Parathyroid adenoma (tissue), 2 donors: ENCODE results near the gene TIMM10.

Experiments
- H2AFZ ChIP-seq: fragments of 300-600 bp; sonication (generic); one replicate; pipeline ENCODE4 v1.7.0; 2017; ENCODE audit warnings: antibody characterized with exemption, mild to moderate bottlenecking
- H3K27ac ChIP-seq: fragments of 300-600 bp; sonication (generic); one replicate; pipeline ENCODE4 v1.7.0; 2017
- H3K27me3 ChIP-seq: fragments of 300-600 bp; sonication (generic); one replicate; pipeline ENCODE4 v1.7.0; 2017; ENCODE audit warnings: low read length; ENCODE audit not compliant: control insufficient read depth, insufficient read depth
- H3K36me3 ChIP-seq: fragments of 300-600 bp; sonication (generic); one replicate; pipeline ENCODE4 v1.7.0; 2017; ENCODE audit warnings: low read length; ENCODE audit not compliant: control insufficient read depth, insufficient read depth
- H3K4me1 ChIP-seq: fragments of 300-600 bp; sonication (generic); one replicate; pipeline ENCODE4 v1.7.0; 2017; ENCODE audit warnings: control low read depth
- H3K4me2 ChIP-seq: fragments of 300-600 bp; sonication (generic); one replicate; pipeline ENCODE4 v1.7.0; 2017; ENCODE audit warnings: low read length
- H3K4me3 ChIP-seq: fragments of 300-600 bp; sonication (generic); one replicate; pipeline ENCODE4 v1.7.0; 2017; ENCODE audit warnings: low read depth, low read length
- H3K79me2 ChIP-seq: fragments of 300-600 bp; sonication (generic); one replicate; pipeline ENCODE4 v1.7.0; 2017; ENCODE audit warnings: control low read depth
- H3K9ac ChIP-seq: fragments of 300-600 bp; sonication (generic); one replicate; pipeline ENCODE4 v1.7.0; 2017; ENCODE audit warnings: mild to moderate bottlenecking
- H3K9me3 ChIP-seq: fragments of 300-600 bp; sonication (generic); one replicate; pipeline ENCODE4 v1.7.0; 2017; ENCODE audit warnings: low read length; ENCODE audit not compliant: control insufficient read depth
- CTCF ChIP-seq: fragments of 300-600 bp; sonication (generic); IDR thresholded peaks from one replicate; pipeline ENCODE4 v1.7.0; 2017; ENCODE audit warnings: antibody characterized with exemption, mild to moderate bottlenecking
- donor health status: primary hyperparathyroidism.

The TIMM10 gene

GRCh38 chr11:57496109-57496820 is 34.3 kb downstream of the TIMM10 start:
- Histone ChIP-seq H3K4me2 (no peak overlapping the region), H2AFZ (no peak overlapping the region), H3K4me3 (no peak overlapping the region), H3K9ac (no peak overlapping the region), H3K79me2 (no peaks in the 10 kb centered on the region), H3K9me3 (no peaks in the 10 kb centered on the region), H3K36me3 (no peaks in the 10 kb centered on the region), H3K4me1 (peaks cover 2% of the 10 kb centered on the region), H3K27me3 (no peaks in the 10 kb centered on the region), H3K27ac (no peak overlapping the region)
- no peak for TF ChIP-seq CTCF

GRCh38 chr11:57493507-57494503 is 36.7 kb downstream of the TIMM10 start:
- no peaks in the 10 kb centered on the region for H3K36me3 ChIP-seq

GRCh38 chr11:57491371-57492061 is 39.0 kb downstream of the TIMM10 start:
- Histone ChIP-seq H3K36me3 (no peaks in the 10 kb centered on the region), H3K27me3 (no peaks in the 10 kb centered on the region), H3K4me3 (no peak overlapping the region), H2AFZ (no peak overlapping the region), H3K27ac (no peak overlapping the region), H3K4me2 (no peak overlapping the region), H3K9ac (no peak overlapping the region), H3K79me2 (no peaks in the 10 kb centered on the region), H3K9me3 (no peaks in the 10 kb centered on the region), H3K4me1 (no peaks in the 10 kb centered on the region)
- no peak for TF ChIP-seq CTCF

More at GRCh38 chr11:57493507-57494503, 36.7 kb downstream of the TIMM10 start:
- Histone ChIP-seq H3K79me2 (no peaks in the 10 kb centered on the region), H3K9ac (no peak overlapping the region), H2AFZ (no peak overlapping the region), H3K4me3 (no peak overlapping the region), H3K4me1 (no peaks in the 10 kb centered on the region), H3K4me2 (no peak overlapping the region), H3K9me3 (no peaks in the 10 kb centered on the region), H3K27me3 (no peaks in the 10 kb centered on the region), H3K27ac (no peak overlapping the region)
- peak; percentile 66 for TF ChIP-seq CTCF

GRCh38 chr11:57490456-57491248 is 39.9 kb downstream of the TIMM10 start:
- Histone ChIP-seq H3K9me3 (no peaks in the 10 kb centered on the region), H3K27me3 (no peaks in the 10 kb centered on the region), H3K79me2 (no peaks in the 10 kb centered on the region), H3K4me3 (no peak overlapping the region), H3K4me2 (no peak overlapping the region), H3K27ac (no peak overlapping the region), H3K4me1 (no peaks in the 10 kb centered on the region), H2AFZ (no peak overlapping the region), H3K36me3 (no peaks in the 10 kb centered on the region), H3K9ac (no peak overlapping the region)
- no peak for TF ChIP-seq CTCF
